H1 (cell line): Measurements from ENCODE around the gene ARHGAP22. TPM values are rescaled to one million over a fixed set of nuclear protein-coding genes. Genes with fewer than 3 reads are reported as not detected.

Experiments
- CTCF ChIA-PET: fragments of 300-600 bp; sonication (Branson Sonifier 250); formaldehyde crosslinking; loops from one replicate; lab custom pipeline; 2021; ENCODE audit not compliant: partially characterized antibody; lab: Charles Lee
- POLR2A ChIA-PET: fragments of 300-600 bp; sonication (Branson Sonifier 250); formaldehyde crosslinking; loops from one replicate; lab custom pipeline; 2021; ENCODE audit warnings: inconsistent platforms; ENCODE audit not compliant: partially characterized antibody; lab: Charles Lee
- DNase-seq, 2 experiments: peaks; one replicate each; pipeline versions ENCODE4 v3.0.0 to v3.0.0-alpha.2; 2010 to 2022; ENCODE audit warnings: low spot score in 2 of 2, low read depth in 1 of 2, mixed read lengths in 1 of 2
- FAIRE-seq: peaks from 2 replicates; lab custom pipeline; 2011; peaks lifted over from hg19 to GRCh38; lab: Jason Lieb, UNC
- H2AFZ ChIP-seq: 2 replicates; pipeline ENCODE4 v1.8.1; 2012; ENCODE audit warnings: low read length, inconsistent platforms
- H2AK5ac ChIP-seq: 2 replicates; pipeline ENCODE4 v1.6.1; 2013; ENCODE audit warnings: low read depth, low read length
- H2BK120ac ChIP-seq: replicated peaks from 2 replicates; pipeline ENCODE3; 2013; ENCODE audit warnings: low read depth, low read length, inconsistent platforms
- H2BK12ac ChIP-seq: 2 replicates; pipeline ENCODE4 v1.6.1; 2013; ENCODE audit warnings: low read depth, low read length
- H2BK15ac ChIP-seq: 2 replicates; pipeline ENCODE4 v1.6.1; 2013; ENCODE audit warnings: low read length
- H2BK20ac ChIP-seq: 2 replicates; pipeline ENCODE4 v1.6.1; 2013; ENCODE audit warnings: low read length
- H2BK5ac ChIP-seq: 2 replicates; pipeline ENCODE4 v1.6.1; 2013; ENCODE audit warnings: low read depth, low read length
- H3K14ac ChIP-seq: 2 replicates; pipeline ENCODE4 v1.6.1; 2013; ENCODE audit warnings: inconsistent platforms; ENCODE audit not compliant: insufficient read length
- H3K18ac ChIP-seq: 2 replicates; pipeline ENCODE4 v1.6.1; 2013; ENCODE audit warnings: low read length; ENCODE audit errors: extremely low read depth
- H3K23ac ChIP-seq: 2 replicates; pipeline ENCODE4 v1.6.1; 2013; ENCODE audit warnings: inconsistent platforms; ENCODE audit not compliant: insufficient read length
- H3K23me2 ChIP-seq: 2 replicates; pipeline ENCODE4 v1.6.1; 2013; ENCODE audit warnings: low read depth, low read length
- H3K27ac ChIP-seq: 2 replicates; pipeline ENCODE4 v1.6.1; 2011; ENCODE audit warnings: low read depth, low read length, inconsistent platforms
- H3K27me3 ChIP-seq, 4 experiments: replicated peaks in 1 of 4; 1 replicate in 1 of 4; 2 replicates in 3 of 4; pipeline versions ENCODE4 v1.6.1 to v1.8.1; 2011 to 2013; ENCODE audit warnings: low read length in 3 of 4, mild to moderate bottlenecking in 3 of 4, inconsistent platforms in 2 of 4, mixed read lengths in 2 of 4, moderate library complexity in 1 of 4; ENCODE audit not compliant: control insufficient read depth in 3 of 4, insufficient read depth in 3 of 4; ENCODE audit errors: extremely low read depth in 1 of 4
- H3K36me3 ChIP-seq, 4 experiments: 2 replicates each; pipeline versions ENCODE4 v1.6.1 to v1.8.1; 2011 to 2013; ENCODE audit warnings: mild to moderate bottlenecking in 4 of 4, low read length in 3 of 4, moderate library complexity in 2 of 4, control low read depth in 1 of 4, inconsistent platforms in 1 of 4; ENCODE audit not compliant: insufficient read depth in 4 of 4, control insufficient read depth in 2 of 4
- H3K4ac ChIP-seq: replicated peaks from 2 replicates; pipeline ENCODE3; 2013; ENCODE audit warnings: low read length, low read depth, mixed read lengths, inconsistent platforms; ENCODE audit not compliant: insufficient read length
- H3K4me1 ChIP-seq, 4 experiments: replicated peaks in 1 of 4; 1 replicate in 1 of 4; 2 replicates in 3 of 4; pipeline versions ENCODE4 v1.6.1 to v1.8.1; 2011 to 2013; ENCODE audit warnings: low read length in 3 of 4, inconsistent platforms in 2 of 4, mixed read lengths in 1 of 4; ENCODE audit not compliant: insufficient read depth in 4 of 4, control insufficient read depth in 3 of 4
- H3K4me2 ChIP-seq, 2 experiments: 2 replicates each; pipeline versions ENCODE4 v1.6.1 to v1.8.1; 2011 to 2013; ENCODE audit warnings: low read depth in 2 of 2, low read length in 2 of 2, control low read depth in 1 of 2, inconsistent platforms in 1 of 2, mild to moderate bottlenecking in 1 of 2; ENCODE audit not compliant: insufficient read depth in 1 of 2
- H3K4me3 ChIP-seq, 4 experiments: fragments of 200-600, 300-600 bp in 1 of 4; sonication (generic), shearing (Covaris generic), sonication (Bioruptor Twin) in 1 of 4; 2 replicates each; pipeline versions ENCODE4 v1.5.1 to v1.8.1; 2011 to 2016; ENCODE audit warnings: low read length in 4 of 4, low read depth in 3 of 4, control low read depth in 2 of 4, inconsistent platforms in 2 of 4, mild to moderate bottlenecking in 2 of 4, mixed read lengths in 1 of 4, moderate library complexity in 1 of 4; ENCODE audit not compliant: insufficient read depth in 2 of 4; ENCODE audit errors: extremely low read depth in 1 of 4
- H3K56ac ChIP-seq: replicated peaks from 2 replicates; pipeline ENCODE3; 2013; ENCODE audit warnings: low read depth, mild to moderate bottlenecking, mixed read lengths, low read length, inconsistent platforms; ENCODE audit not compliant: insufficient read length
- H3K79me1 ChIP-seq: 2 replicates; pipeline ENCODE4 v1.6.1; 2013; ENCODE audit warnings: low read depth, low read length, control low read depth
- H3K79me2 ChIP-seq, 2 experiments: 2 replicates each; pipeline versions ENCODE4 v1.6.1 to v1.8.1; 2012 to 2013; ENCODE audit warnings: low read length in 2 of 2, mild to moderate bottlenecking in 2 of 2, inconsistent platforms in 1 of 2; ENCODE audit not compliant: insufficient read depth in 2 of 2, control insufficient read depth in 1 of 2
- H3K9ac ChIP-seq, 4 experiments: replicated peaks in 1 of 4; 1 replicate in 1 of 4; 2 replicates in 3 of 4; pipeline versions ENCODE4 v1.6.1 to v1.8.1; 2011 to 2013; ENCODE audit warnings: low read depth in 3 of 4, low read length in 3 of 4, control low read depth in 2 of 4, mild to moderate bottlenecking in 2 of 4, moderate library complexity in 2 of 4, inconsistent platforms in 1 of 4; ENCODE audit errors: extremely low read depth in 1 of 4
- H3K9me3 ChIP-seq, 2 experiments: 2 replicates each; pipeline versions ENCODE4 v1.6.1 to v1.8.1; 2012 to 2013; ENCODE audit warnings: mild to moderate bottlenecking in 2 of 2, moderate library complexity in 2 of 2, control low read depth in 1 of 2, inconsistent platforms in 1 of 2, low read depth in 1 of 2, low read length in 1 of 2, mixed read lengths in 1 of 2; ENCODE audit not compliant: insufficient read depth in 2 of 2
- H4K20me1 ChIP-seq, 2 experiments: replicated peaks in 1 of 2; 2 replicates each; pipeline versions ENCODE3 to v1.8.1; 2011 to 2013; ENCODE audit warnings: inconsistent platforms in 2 of 2, low read length in 2 of 2, mild to moderate bottlenecking in 1 of 2; ENCODE audit not compliant: insufficient read depth in 2 of 2, control insufficient read depth in 1 of 2
- H4K5ac ChIP-seq: 2 replicates; pipeline ENCODE4 v1.6.1; 2013; ENCODE audit warnings: low read length, low read depth, mixed read lengths, inconsistent platforms; ENCODE audit not compliant: insufficient read length
- H4K8ac ChIP-seq: 2 replicates; pipeline ENCODE4 v1.8.0; 2013; ENCODE audit warnings: mild to moderate bottlenecking, moderate library complexity, low read length, inconsistent platforms; ENCODE audit not compliant: insufficient read depth; ENCODE audit errors: extremely low read depth
- H4K91ac ChIP-seq: replicated peaks from 2 replicates; pipeline ENCODE3; 2013; ENCODE audit warnings: low read length, mixed read lengths, inconsistent platforms; ENCODE audit not compliant: insufficient read length
- CHD1 ChIP-seq: IDR thresholded peaks from 2 replicates; pipeline ENCODE4 v1.6.1; 2012; ENCODE audit warnings: low read depth, low read length, improper control_type of control experiment
- KDM1A ChIP-seq: fragments of 200-600, 300-600 bp; sonication (generic); IDR thresholded peaks from 2 replicates; pipeline ENCODE4 v1.7.1; 2016; ENCODE audit warnings: mild to moderate bottlenecking, low read length, borderline replicate concordance
- NRF1 ChIP-seq: IDR thresholded peaks from 2 replicates; pipeline ENCODE4 v1.6.1; 2011; ENCODE audit warnings: mild to moderate bottlenecking, low read depth, low read length, improper control_type of control experiment
- WGBS, 2 experiments: shearing (Covaris generic) in 1 of 2; methylation state at CpG; one replicate each; pipeline versions ENCODE4 v1.1.6 to v1.1.7; 2013 to 2015; ENCODE audit warnings: low lambda C conversion rate in 2 of 2, mixed read lengths in 2 of 2, inconsistent platforms in 1 of 2, low coverage in 1 of 2, missing lambda C conversion rate in 1 of 2; ENCODE audit not compliant: insufficient replicate concordance in 2 of 2, insufficient coverage in 1 of 2, insufficient read length in 1 of 2; ENCODE audit errors: extremely low coverage in 1 of 2, missing lambda C conversion rate in 1 of 2; 5-methylcytosine and 5-hydroxymethylcytosine counted together
- polyA plus RNA-seq, 7 experiments: library from polyadenylated mRNA; depleted of rRNA in 3 of 7; stranded (reverse) in 5 of 7; unstranded in 2 of 7; fragments of >200 nt in 5 of 7; fragments of 200-250 nt in 2 of 7; gene quantifications; 1 replicate in 5 of 7; 2 replicates in 1 of 7; 4 replicates in 1 of 7; pipeline versions ENCODE4 v1.2.1 to v1.2.3, GENCODE V29; 2011 to 2013; ENCODE audit warnings: missing spikeins in 2 of 7, mixed read lengths in 2 of 7
- total RNA-seq: library from RNA; stranded (reverse); fragmentation: NEBNext Ultra II Directional; extraction: Animal tissue kit (Norgen Biotek cat#: 25700); gene quantifications from 2 replicates; pipeline ENCODE4 v1.2.1, GENCODE V29; 2021

The ARHGAP22 gene
- total and polyA plus RNA-seq, 2 of the 8 experiments (the other 6 are each of a cell fraction or from before 2014, with no cell fraction given), result 3.6 to 11.2 TPM

GRCh38 chr10:48399551-48399950 is 205.3 kb downstream of the ARHGAP22 start:
- Histone ChIP-seq H4K8ac (no peak overlapping the region), H4K20me1 (peaks cover 5 to 7% of the 10 kb centered on the region in 2 experiments), H3K27ac (no peak overlapping the region; the same call in 1 of the 2 replicates), H3K79me1 (no peaks in the 10 kb centered on the region; the same call in 1 of the 2 replicates), H3K23ac (no peak overlapping the region), H3K23me2 (no peaks in the 10 kb centered on the region), H3K36me3 (no peaks in the 10 kb centered on the region; a peak in 1 of 8 replicates), H3K4ac (no peak overlapping the region), H3K9me3 (no peaks in the 10 kb centered on the region), H3K18ac (peak overlapping the region; percentile 26; the same call in 1 of the 2 replicates), H2BK12ac (0 out of 2 replicates have a peak overlapping the region, but pooled peaks have one; percentile 64), H2BK20ac (no peak overlapping the region), H3K4me3 (peak overlapping the region in 1 of 4 experiments; percentile 15; a peak in 2 of 8 replicates), H3K79me2 (peaks cover 0 to 21% of the 10 kb centered on the region in 2 experiments; a peak in 2 of 4 replicates), H2BK5ac (no peak overlapping the region), H3K4me1 (peaks cover 4 to 13% (median 6%) of the 10 kb centered on the region in 4 experiments; a peak in 6 of 7 replicates), H2AFZ (no peak overlapping the region), H4K91ac (no peak overlapping the region), H3K56ac (no peak overlapping the region), H3K27me3 (no peaks in the 10 kb centered on the region; a peak in 1 of 7 replicates), H3K9ac (no peak overlapping the region), H2BK120ac (no peak overlapping the region), H3K4me2 (peak overlapping the region; percentile 34 to 80), H4K5ac (no peak overlapping the region), H3K14ac (no peak overlapping the region), H2BK15ac (0 out of 2 replicates have a peak overlapping the region, but pooled peaks have one; percentile 8), H2AK5ac (no peak overlapping the region)
- TF ChIP-seq CHD1, result no peak
- no peak for TF ChIP-seq KDM1A
- no peak for TF ChIP-seq NRF1
- FAIRE-seq, result no peak
- no peak for DNase-seq
- POLR2A ChIA-PET, result no interaction called here
- CTCF ChIA-PET, result interaction anchor here (1.0 to 1.8 kb wide), 4 partner anchors 16 to 64 kb away, joined by 3 to 20 read pairs (median 4); no protein-coding TSS in a partner anchor
- WGBS, 2 experiments, result 71% methylated on average over 1 of the region's 1 CpG; no CpG with 5 or more reads in 1 of the 2 experiments
